ENCODE measurements around the gene ZNF205.
"Not testable (repeated sequence)": the region's sequence is repeated elsewhere in the genome, so short reads cannot be mapped to it uniquely, and the experiment has no call there.

Gene ZNF205

DNA sequence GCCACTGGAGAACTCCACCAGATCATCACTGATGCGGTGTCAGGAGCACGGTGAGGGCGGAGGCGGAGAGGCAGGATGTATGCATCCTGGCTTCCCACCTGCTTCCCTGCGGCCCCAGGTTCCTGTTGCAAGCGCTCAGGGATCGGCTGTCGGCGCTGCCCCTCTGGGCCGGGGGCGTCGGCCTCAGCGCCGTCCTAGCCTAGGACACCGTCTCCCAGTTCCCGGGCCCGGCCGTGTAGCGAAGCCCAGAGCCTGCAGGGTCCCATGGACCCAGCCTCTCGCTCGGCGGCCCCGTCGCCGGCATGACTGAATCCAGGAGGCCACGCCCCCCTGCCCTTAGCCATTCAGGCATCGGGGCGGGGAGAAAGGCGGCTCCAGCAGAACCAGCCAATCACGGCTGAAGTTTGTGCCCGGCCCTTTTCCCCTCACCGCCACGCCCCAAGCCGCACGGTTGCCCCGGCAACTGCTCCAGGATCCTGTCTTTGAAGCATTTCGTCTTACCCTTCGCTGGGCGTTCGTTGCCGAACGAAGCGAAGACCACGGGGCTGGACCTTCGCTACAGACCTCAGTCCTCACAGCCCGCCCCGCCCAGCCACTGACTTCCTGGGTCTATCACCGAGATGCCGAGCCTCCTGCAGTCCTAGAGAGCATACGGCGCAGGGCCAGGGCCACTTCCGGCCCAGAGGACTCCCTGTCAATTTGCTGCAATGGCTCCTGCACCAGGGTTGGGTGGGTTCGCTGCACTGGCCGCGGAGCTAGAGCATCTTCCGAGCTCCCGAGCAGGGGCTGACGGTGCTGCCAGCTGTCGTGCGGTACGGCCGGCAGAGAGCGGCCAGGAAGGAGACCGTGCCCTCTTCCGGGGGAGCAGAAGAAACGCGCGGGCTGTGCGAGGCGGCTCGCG lies 11.8 kb downstream of the ZNF205 start:
- Histone ChIP-seq H3K36me3 (ENCODE audit: insufficient read depth, low read length) (peaks cover 3% of the 10 kb centered on the region; the same call in 1 of the 2 replicates), H3K9ac (ENCODE audit: low read depth, low read length) (peak overlapping the region; percentile 67), H3K4me1 (ENCODE audit: insufficient read depth, low read length) (peaks cover 9% of the 10 kb centered on the region), H3K9me3 (ENCODE audit: control insufficient read depth, insufficient read depth, low read length) (no peaks in the 10 kb centered on the region)

GRCh38 chr16:3127745-3128144 lies 15.4 kb downstream of the ZNF205 start:
- peaks cover 9% of the 10 kb centered on the region for H3K4me1 ChIP-seq (ENCODE audit: insufficient read depth, low read length)
- no peaks in the 10 kb centered on the region for H3K9me3 ChIP-seq (ENCODE audit: control insufficient read depth, insufficient read depth, low read length)
- peaks cover 3% of the 10 kb centered on the region; the same call in 1 of the 2 replicates for H3K36me3 ChIP-seq (ENCODE audit: insufficient read depth, low read length)
- H3K9ac ChIP-seq (ENCODE audit: low read depth, low read length): no peak overlapping the region

DNA sequence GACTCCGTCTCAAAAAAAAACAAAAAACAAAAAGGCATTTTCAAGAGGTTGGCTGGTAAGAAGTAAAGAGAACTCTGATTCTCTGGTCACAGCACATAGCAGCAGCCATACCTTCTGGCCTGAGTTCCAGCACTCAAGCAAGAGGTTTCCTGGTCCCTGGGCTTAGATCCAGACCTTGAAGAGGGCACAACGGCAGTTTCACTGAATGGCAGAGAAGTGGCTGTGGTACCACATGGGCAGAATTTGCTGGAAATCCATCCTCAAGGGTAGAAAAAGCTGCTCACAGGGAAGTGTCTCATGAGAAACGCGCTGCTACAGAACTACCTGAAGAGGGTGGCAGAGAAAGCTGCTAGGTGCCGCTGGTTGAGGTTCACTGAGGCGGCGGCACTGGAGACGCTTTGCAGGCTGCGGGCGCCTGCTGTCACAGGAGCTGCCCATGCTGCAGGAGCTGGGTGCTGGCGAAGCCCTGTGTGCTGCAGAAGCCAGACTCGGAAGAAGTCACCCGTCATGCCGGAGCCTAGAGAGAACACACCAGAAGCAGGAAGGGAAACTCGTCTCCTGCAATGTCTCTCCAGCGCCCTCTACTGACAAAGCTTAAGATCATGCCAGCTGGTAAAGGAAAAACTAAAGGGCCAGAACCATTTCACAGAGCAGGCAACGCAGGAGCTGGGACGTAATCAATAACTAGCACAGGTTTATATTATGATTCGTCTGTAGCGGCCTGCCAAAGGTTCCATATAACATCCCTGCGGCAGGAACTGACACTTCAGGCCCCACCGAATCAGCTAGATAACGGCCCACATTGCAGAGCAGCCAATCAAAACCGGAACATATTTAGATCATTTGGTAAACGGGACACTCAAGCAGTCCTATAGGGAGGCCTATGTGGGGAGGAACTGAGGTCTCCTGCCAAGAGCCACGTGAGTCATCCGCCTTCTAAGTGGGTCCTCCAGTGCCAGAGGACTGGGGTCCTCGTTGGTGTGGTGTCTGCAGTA lies 17.0 kb downstream of the ZNF205 start:
- peak overlapping the region; percentile 28; the same call in 1 of the 2 replicates for H3K9ac ChIP-seq (ENCODE audit: low read depth, low read length)
- peaks cover 3% of the 10 kb centered on the region; the same call in 1 of the 2 replicates for H3K36me3 ChIP-seq (ENCODE audit: insufficient read depth, low read length)
- H3K9me3 ChIP-seq (ENCODE audit: control insufficient read depth, insufficient read depth, low read length): no peaks in the 10 kb centered on the region
- peaks cover 9% of the 10 kb centered on the region for H3K4me1 ChIP-seq (ENCODE audit: insufficient read depth, low read length)

DNA sequence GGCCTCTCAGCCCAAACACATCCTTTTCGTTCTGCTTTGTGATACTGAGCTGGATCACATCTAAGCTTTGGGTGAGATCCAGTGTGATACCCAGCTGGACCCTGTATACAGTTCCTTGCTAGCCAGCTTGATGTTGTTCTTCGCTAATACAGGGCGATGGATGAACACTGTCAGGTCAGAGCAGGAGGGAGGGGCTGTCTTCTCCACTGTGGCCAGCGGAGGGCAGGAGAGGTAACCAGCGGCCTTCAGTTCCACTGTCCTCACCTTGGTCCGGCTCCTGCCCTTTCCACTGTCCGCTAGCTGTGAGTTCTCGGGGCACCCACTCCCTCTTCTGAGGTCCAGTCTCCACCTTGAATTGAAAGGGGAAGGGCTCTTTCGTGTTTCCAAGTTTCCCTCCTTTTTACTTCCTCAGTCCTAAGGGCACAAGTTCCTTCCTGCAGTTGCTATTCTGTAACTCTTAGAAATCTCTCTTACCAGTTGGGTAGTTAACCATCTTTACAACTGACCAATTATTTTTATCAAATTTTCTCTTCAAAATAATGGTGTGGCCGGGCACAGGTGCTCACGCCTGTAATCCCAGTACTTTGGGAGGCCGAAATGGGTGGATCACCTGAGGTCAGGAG lies 19.5 kb downstream of the ZNF205 start:
- no peaks in the 10 kb centered on the region; the same call in 1 of the 2 replicates for H3K36me3 ChIP-seq (ENCODE audit: insufficient read depth, low read length)
- H3K9ac ChIP-seq (ENCODE audit: low read depth, low read length): no peak overlapping the region
- H3K4me1 ChIP-seq (ENCODE audit: insufficient read depth, low read length): peaks cover 9% of the 10 kb centered on the region
- H3K9me3 ChIP-seq (ENCODE audit: control insufficient read depth, insufficient read depth, low read length): no peaks in the 10 kb centered on the region

DNA sequence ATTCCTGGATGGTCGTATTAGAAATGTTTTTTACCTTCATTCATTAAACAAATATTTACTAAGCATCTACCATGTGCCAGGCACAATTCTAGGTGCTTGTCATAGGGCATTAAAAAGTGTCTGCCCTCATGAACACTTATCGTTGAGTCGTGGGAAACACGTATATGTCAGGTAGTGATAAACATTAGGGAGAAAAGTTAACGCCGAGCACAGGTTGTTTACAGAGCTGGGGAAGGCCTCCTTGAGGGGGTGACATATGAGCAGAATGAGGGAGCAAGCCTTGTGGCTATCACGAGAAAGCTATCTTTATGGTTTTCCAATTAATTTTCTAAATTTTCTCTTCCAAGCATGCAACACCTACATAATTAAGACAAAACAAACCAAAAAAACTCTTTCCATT lies 21.5 kb downstream of the ZNF205 start:
- H3K9ac ChIP-seq (ENCODE audit: low read depth, low read length): peak overlapping the region; percentile 95
- H3K36me3 ChIP-seq (ENCODE audit: insufficient read depth, low read length): no peaks in the 10 kb centered on the region
- peaks cover 4% of the 10 kb centered on the region; the same call in 1 of the 2 replicates for H3K4me1 ChIP-seq (ENCODE audit: insufficient read depth, low read length)
- no peaks in the 10 kb centered on the region for H3K9me3 ChIP-seq (ENCODE audit: control insufficient read depth, insufficient read depth, low read length)

DNA sequence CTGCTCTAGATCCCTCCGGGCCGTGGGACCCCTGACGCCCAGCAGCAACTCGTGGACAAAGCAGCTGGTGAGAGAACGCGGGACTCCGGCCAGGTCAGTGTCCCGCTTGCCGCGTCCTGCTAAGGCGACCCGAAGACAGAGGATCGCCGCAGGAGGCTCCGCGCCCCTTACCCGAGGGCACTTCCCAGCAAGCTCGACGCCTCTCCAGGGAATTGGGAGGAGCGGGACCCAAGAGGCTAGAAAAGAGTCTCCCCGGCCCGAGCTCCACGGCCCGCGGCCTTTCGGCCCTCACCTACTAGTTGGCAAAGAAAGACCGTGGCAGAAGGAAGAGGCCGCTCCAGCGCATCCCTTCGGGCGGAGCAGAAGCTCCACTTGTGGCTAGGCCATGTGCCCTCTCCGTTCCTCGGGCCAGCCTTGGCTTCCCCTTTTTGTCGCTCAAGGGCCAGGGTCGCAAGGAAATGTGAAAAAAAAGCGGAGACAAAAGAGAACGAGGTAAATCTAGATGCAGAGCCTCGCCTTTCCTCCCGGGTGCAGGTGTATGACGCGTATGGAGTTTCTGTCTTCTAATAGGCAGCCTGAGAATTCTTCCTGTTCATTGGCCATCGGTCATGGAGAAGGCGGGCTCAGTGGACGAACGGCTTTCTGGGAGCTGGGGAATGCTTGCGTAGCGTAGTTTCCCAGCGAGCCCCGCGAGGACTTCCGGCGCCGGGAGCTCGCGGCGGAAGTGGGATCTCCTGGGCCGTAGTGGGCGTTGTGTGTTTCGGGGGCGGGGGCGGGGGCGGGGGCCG lies 22.1 kb downstream of the ZNF205 start, which contains the start of gene ZNF213:
Gene ZNF213 (plus strand): TSS at position 692 of the 788 bp plus-strand sequence. CDS start 2,252 bp downstream, outside the sequence.
- peak within 1 kb of the TSS; percentile 95 for H3K9ac ChIP-seq (ENCODE audit: low read depth, low read length)
- no peaks in the 10 kb centered on the region for H3K9me3 ChIP-seq (ENCODE audit: control insufficient read depth, insufficient read depth, low read length)
- H3K4me1 ChIP-seq (ENCODE audit: insufficient read depth, low read length): no peaks in the 10 kb centered on the region
- no peaks in the 10 kb centered on the region for H3K36me3 ChIP-seq (ENCODE audit: insufficient read depth, low read length)

DNA sequence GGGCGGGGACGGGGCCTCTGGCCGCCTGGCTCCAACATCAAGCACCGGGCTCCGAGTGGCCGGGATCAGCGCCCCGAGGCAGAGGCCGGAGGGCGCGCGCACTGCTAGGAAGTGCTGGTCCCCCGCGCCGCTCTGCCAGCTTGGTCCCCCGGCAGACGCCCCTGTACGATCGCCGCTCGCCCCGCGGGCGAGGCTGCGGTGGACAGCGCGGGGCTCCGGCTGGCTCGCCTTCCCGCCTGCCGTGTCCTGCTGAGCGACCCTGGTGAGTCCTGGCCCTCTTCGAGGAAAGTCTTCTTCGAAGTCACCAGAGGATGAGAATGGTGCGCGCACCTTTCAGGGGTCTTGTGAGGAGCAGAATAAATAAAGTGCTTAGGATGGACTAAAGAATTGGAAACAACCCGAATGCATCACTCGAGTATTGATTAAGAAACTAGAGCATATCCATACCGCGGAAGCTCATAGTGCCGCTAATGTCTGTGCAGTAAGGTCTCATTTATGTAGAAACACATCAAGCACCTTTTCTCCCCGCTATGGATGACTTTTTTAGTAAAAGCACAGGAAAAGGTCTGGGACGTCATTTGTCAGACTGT lies 22.8 kb downstream of the ZNF205 start:
- Histone ChIP-seq H3K36me3 (ENCODE audit: insufficient read depth, low read length) (no peaks in the 10 kb centered on the region), H3K9ac (ENCODE audit: low read depth, low read length) (peak overlapping the region; percentile 93), H3K9me3 (ENCODE audit: control insufficient read depth, insufficient read depth, low read length) (no peaks in the 10 kb centered on the region), H3K4me1 (ENCODE audit: insufficient read depth, low read length) (no peaks in the 10 kb centered on the region)

GRCh38 chr16:3137267-3137666 lies 24.9 kb downstream of the ZNF205 start:
- no peak overlapping the region for H3K9ac ChIP-seq (ENCODE audit: low read depth, low read length)
- no peaks in the 10 kb centered on the region for H3K36me3 ChIP-seq (ENCODE audit: insufficient read depth, low read length)
- H3K4me1 ChIP-seq (ENCODE audit: insufficient read depth, low read length): no peaks in the 10 kb centered on the region
- H3K9me3 ChIP-seq (ENCODE audit: control insufficient read depth, insufficient read depth, low read length): no peaks in the 10 kb centered on the region

DNA sequence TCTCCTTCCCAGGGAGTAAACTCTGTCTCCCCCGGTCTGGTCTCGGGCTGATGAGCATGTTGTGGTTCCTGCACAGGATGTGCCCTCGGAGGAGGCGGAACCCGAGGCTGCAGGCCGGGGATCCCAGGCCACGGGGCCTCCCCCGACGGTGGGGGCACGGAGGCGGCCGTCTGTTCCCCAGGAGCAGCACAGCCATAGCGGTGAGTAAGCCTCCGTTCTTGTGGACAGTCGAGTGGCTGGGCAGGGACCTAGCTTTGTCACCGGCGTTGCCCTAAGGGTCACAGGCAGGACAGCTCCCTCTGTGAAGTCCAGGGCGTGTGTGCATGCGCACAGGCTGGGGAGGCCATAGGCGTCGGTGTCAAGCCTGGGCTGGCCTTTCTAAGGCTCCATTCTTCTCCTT lies 26.0 kb downstream of the ZNF205 start:
- Histone ChIP-seq H3K9me3 (ENCODE audit: control insufficient read depth, insufficient read depth, low read length) (no peaks in the 10 kb centered on the region), H3K4me1 (ENCODE audit: insufficient read depth, low read length) (no peaks in the 10 kb centered on the region), H3K9ac (ENCODE audit: low read depth, low read length) (no peak overlapping the region), H3K36me3 (ENCODE audit: insufficient read depth, low read length) (no peaks in the 10 kb centered on the region)

GRCh38 chr16:3138823-3139426 lies 26.5 kb downstream of the ZNF205 start:
- Histone ChIP-seq H3K4me1 (ENCODE audit: insufficient read depth, low read length) (no peaks in the 10 kb centered on the region), H3K36me3 (ENCODE audit: insufficient read depth, low read length) (no peaks in the 10 kb centered on the region), H3K9ac (ENCODE audit: low read depth, low read length) (no peak overlapping the region), H3K9me3 (ENCODE audit: control insufficient read depth, insufficient read depth, low read length) (no peaks in the 10 kb centered on the region)

DNA sequence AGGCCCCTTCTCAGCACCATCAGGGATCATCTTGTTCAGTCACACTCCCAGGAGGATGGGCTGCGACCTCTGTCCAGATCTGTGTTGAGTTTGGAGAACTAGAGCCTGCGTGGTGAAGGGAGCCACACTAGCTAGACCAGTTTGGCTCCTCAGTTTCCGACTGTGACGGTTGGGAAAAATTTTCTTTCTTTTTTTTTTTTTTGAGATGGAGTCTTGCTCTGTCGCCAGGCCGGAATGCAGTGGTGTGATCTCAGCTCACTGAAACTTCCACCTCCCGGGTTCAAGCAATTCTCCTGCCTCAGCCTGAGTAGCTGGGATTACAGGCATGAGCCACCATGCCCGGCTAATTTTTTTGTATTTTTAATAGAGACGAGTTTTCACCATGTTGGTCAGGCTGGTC lies 27.2 kb downstream of the ZNF205 start:
- H3K4me1 ChIP-seq (ENCODE audit: insufficient read depth, low read length); H3K9ac ChIP-seq (ENCODE audit: low read depth, low read length); H3K9me3 ChIP-seq (ENCODE audit: control insufficient read depth, insufficient read depth, low read length); H3K36me3 ChIP-seq (ENCODE audit: insufficient read depth, low read length): not testable (repeated sequence)

DNA sequence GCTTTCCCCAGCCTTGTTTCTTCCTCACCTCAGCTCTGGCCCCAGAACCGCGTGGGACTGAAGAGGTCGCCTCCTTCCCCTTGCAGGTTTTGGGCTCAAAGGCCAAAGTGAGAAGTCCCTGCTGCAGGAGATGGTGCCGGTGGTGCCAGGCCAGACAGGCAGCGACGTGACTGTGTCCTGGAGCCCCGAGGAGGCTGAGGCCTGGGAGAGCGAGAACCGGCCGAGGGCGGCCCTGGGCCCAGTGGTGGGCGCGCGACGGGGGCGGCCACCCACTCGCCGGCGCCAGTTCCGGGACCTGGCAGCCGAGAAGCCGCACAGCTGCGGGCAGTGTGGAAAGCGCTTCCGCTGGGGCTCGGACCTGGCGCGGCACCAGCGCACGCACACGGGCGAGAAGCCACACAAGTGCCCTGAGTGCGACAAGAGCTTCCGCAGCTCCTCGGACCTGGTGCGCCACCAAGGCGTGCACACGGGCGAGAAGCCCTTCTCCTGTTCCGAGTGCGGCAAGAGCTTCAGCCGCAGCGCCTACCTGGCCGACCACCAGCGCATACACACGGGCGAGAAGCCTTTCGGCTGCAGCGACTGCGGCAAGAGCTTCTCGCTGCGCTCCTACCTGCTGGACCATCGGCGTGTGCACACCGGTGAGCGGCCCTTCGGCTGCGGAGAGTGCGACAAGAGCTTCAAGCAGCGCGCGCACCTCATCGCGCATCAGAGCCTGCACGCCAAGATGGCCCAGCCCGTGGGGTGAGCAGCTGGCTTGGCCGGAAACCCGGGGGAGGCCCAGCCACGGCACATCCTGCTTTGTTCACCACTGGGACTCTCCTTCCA lies 28.4 kb downstream of the ZNF205 start:
- no peak overlapping the region for H3K9ac ChIP-seq (ENCODE audit: low read depth, low read length)
- H3K9me3 ChIP-seq (ENCODE audit: control insufficient read depth, insufficient read depth, low read length): no peaks in the 10 kb centered on the region
- H3K4me1 ChIP-seq (ENCODE audit: insufficient read depth, low read length): no peaks in the 10 kb centered on the region
- H3K36me3 ChIP-seq (ENCODE audit: insufficient read depth, low read length): no peaks in the 10 kb centered on the region
